Fibroblast of lung (primary cell): ENCODE measurements around the gene PPP1R7. TPM values are rescaled to one million over a fixed set of nuclear protein-coding genes. Genes with fewer than 3 reads are reported as not detected.

Experiments
- DNase-seq, 2 donors: peaks; one replicate each; pipeline versions ENCODE4 v3.0.0 to v3.0.0-alpha.2; 2010; ENCODE audit warnings: low read depth in 2 of 2
- H2AFZ ChIP-seq: 2 replicates; pipeline ENCODE4 v1.5.1; 2012; ENCODE audit warnings: low read length, control low read depth, inconsistent platforms
- H3K27ac ChIP-seq: 2 replicates; pipeline ENCODE4 v1.5.1; 2011; ENCODE audit warnings: low read length, control low read depth; ENCODE audit not compliant: insufficient read depth
- H3K27me3 ChIP-seq: 2 replicates; pipeline ENCODE4 v1.5.1; 2011; ENCODE audit warnings: mild to moderate bottlenecking, low read length; ENCODE audit not compliant: control insufficient read depth, insufficient read depth
- H3K36me3 ChIP-seq: 2 replicates; pipeline ENCODE4 v1.5.1; 2011; ENCODE audit warnings: low read length; ENCODE audit not compliant: control insufficient read depth, insufficient read depth
- H3K4me1 ChIP-seq: 2 replicates; pipeline ENCODE4 v1.5.1; 2011; ENCODE audit warnings: low read length; ENCODE audit not compliant: control insufficient read depth, insufficient read depth; ENCODE audit errors: extremely low read depth
- H3K4me2 ChIP-seq: 2 replicates; pipeline ENCODE4 v1.5.1; 2011; ENCODE audit warnings: low read length, control low read depth; ENCODE audit not compliant: insufficient read depth; ENCODE audit errors: extremely low read depth
- H3K4me3 ChIP-seq, 4 experiments: fragments of 200-600 bp in 1 of 4; sonication (generic) in 1 of 4; replicated peaks in 1 of 4; 2 replicates each; pipeline ENCODE4 v1.5.1; 2011 to 2016; ENCODE audit warnings: low read length in 4 of 4, low read depth in 3 of 4, mild to moderate bottlenecking in 3 of 4, control low read depth in 2 of 4, inconsistent platforms in 1 of 4, mixed read lengths in 1 of 4; ENCODE audit not compliant: insufficient read depth in 1 of 4; ENCODE audit errors: control extremely low read depth in 1 of 4
- H3K79me2 ChIP-seq: 2 replicates; pipeline ENCODE4 v1.5.1; 2012; ENCODE audit warnings: mild to moderate bottlenecking, low read length, inconsistent platforms; ENCODE audit not compliant: control insufficient read depth, insufficient read depth
- H3K9ac ChIP-seq: 2 replicates; pipeline ENCODE4 v1.5.1; 2011; ENCODE audit warnings: mild to moderate bottlenecking, low read length, control low read depth; ENCODE audit not compliant: insufficient read depth
- H3K9me3 ChIP-seq: 2 replicates; pipeline ENCODE4 v1.5.1; 2012; ENCODE audit warnings: low read depth, low read length; ENCODE audit not compliant: control insufficient read depth, insufficient read depth
- H4K20me1 ChIP-seq: 2 replicates; pipeline ENCODE4 v1.5.1; 2011; ENCODE audit warnings: low read length; ENCODE audit not compliant: control insufficient read depth, insufficient read depth; ENCODE audit errors: extremely low read depth
- CTCF ChIP-seq, 2 donors: IDR thresholded peaks in 1 of 2; conservative IDR thresholded peaks in 1 of 2; 1 replicate in 1 of 2; 2 replicates in 1 of 2; pipeline ENCODE4 v1.5.1; 2011 to 2012; ENCODE audit warnings: low read length in 2 of 2, control low read depth in 1 of 2, inconsistent platforms in 1 of 2, low read depth in 1 of 2, mild to moderate bottlenecking in 1 of 2
- EZH2 ChIP-seq: IDR thresholded peaks from 2 replicates; pipeline ENCODE4 v1.5.1; 2012; ENCODE audit warnings: low read length, control low read depth, mild to moderate bottlenecking; ENCODE audit errors: missing control alignments
- polyA plus RNA-seq, 2 donors: library from polyadenylated mRNA; depleted of rRNA in 1 of 2; stranded (reverse) in 1 of 2; unstranded in 1 of 2; fragments of >200 nt; gene quantifications; 2 replicates each; pipeline ENCODE4 v1.2.1, GENCODE V29; 2011 to 2012; ENCODE audit warnings: missing spikeins in 1 of 2
- total RNA-seq: library from RNA; depleted of rRNA; stranded (reverse); fragments of >200 nt; gene quantifications from 2 replicates; pipeline ENCODE4 v1.2.1, GENCODE V29; 2014

Gene PPP1R7
- total and polyA plus RNA-seq, 2 donors (not counting 1 experiment from before 2014, with no cell fraction given), result 70.7 to 141 TPM

- H3K9ac ChIP-seq, result no peak overlapping the region
- no peak overlapping the region for H2AFZ ChIP-seq
- no peak overlapping the region for H3K4me3 ChIP-seq
- TF ChIP-seq EZH2, result no peak
- no peak for TF ChIP-seq CTCF (conservative IDR thresholded peaks at IDR 0.05 in 1 of 2, IDR thresholded peaks at IDR 0.05 in 1 of 2; ENCODE audit: low read depth in 1 of 2, low read length in 2 of 2)
- H3K4me2 ChIP-seq, result no peak overlapping the region
- no peak overlapping the region for H3K27ac ChIP-seq
- no peak for DNase-seq
- H3K27me3 ChIP-seq, result no peaks in the 10 kb centered on the region
- H3K4me1 ChIP-seq, result peaks cover 7% of the 10 kb centered on the region
- H3K9me3 ChIP-seq, result no peaks in the 10 kb centered on the region
- no peaks in the 10 kb centered on the region for H3K79me2 ChIP-seq
- peaks cover 20% of the 10 kb centered on the region for H3K36me3 ChIP-seq
- H4K20me1 ChIP-seq, result no peaks in the 10 kb centered on the region
Measured at GRCh38 chr2:241163601-241164118, 13.4 kb downstream of the PPP1R7 start.

GRCh38 chr2:241168366-241168765 lies 18.1 kb downstream of the PPP1R7 start:
- no peaks in the 10 kb centered on the region for H3K9me3 ChIP-seq
- no peak overlapping the region for H3K4me3 ChIP-seq
- no peak overlapping the region for H3K27ac ChIP-seq
- H3K79me2 ChIP-seq, result no peaks in the 10 kb centered on the region
- no peak overlapping the region for H3K9ac ChIP-seq
- H3K27me3 ChIP-seq, result no peaks in the 10 kb centered on the region
- no peaks in the 10 kb centered on the region for H4K20me1 ChIP-seq
- no peak overlapping the region for H3K4me2 ChIP-seq
- no peak overlapping the region for H2AFZ ChIP-seq
- no peak for DNase-seq
- H3K36me3 ChIP-seq, result peaks cover 26% of the 10 kb centered on the region
- no peaks in the 10 kb centered on the region for H3K4me1 ChIP-seq
- TF ChIP-seq EZH2, result no peak
- TF ChIP-seq CTCF (conservative IDR thresholded peaks at IDR 0.05 in 1 of 2, IDR thresholded peaks at IDR 0.05 in 1 of 2; ENCODE audit: low read depth in 1 of 2, low read length in 2 of 2), result no peak

- Histone ChIP-seq H3K4me2 (no peak overlapping the region), H3K9ac (no peak overlapping the region), H3K27me3 (no peaks in the 10 kb centered on the region), H3K4me1 (no peaks in the 10 kb centered on the region), H2AFZ (no peak overlapping the region), H3K9me3 (no peaks in the 10 kb centered on the region), H3K79me2 (no peaks in the 10 kb centered on the region), H3K36me3 (peaks cover 13% of the 10 kb centered on the region), H3K4me3 (no peak overlapping the region), H3K27ac (no peak overlapping the region), H4K20me1 (no peaks in the 10 kb centered on the region)
- no peak for TF ChIP-seq CTCF (conservative IDR thresholded peaks at IDR 0.05 in 1 of 2, IDR thresholded peaks at IDR 0.05 in 1 of 2; ENCODE audit: low read depth in 1 of 2, low read length in 2 of 2)
- no peak for TF ChIP-seq EZH2
- no peak for DNase-seq
Measured at GRCh38 chr2:241173557-241173956, 23.3 kb downstream of the PPP1R7 start.
